NCI-H82 treated with DMSO at 0.1 percent for 48 hours (cell line): ENCODE data around the gene S100P.
"Not testable (repeated sequence)": the region's sequence is repeated elsewhere in the genome, so short reads cannot be mapped to it uniquely, and the experiment has no call there.

Experiments used
- DNase-seq: peaks from one replicate; lab custom pipeline; 2025; ENCODE audit not compliant: unreplicated experiment; lab: John Stamatoyannopoulos, UW

S100P gene

GRCh38 chr4:6693231-6694176 is at the start of gene S100P:
S100P (plus strand) TSS chr4:6693878; CDS start chr4:6693933, 55 bp downstream.
- DNase-seq = no peak

DNA sequence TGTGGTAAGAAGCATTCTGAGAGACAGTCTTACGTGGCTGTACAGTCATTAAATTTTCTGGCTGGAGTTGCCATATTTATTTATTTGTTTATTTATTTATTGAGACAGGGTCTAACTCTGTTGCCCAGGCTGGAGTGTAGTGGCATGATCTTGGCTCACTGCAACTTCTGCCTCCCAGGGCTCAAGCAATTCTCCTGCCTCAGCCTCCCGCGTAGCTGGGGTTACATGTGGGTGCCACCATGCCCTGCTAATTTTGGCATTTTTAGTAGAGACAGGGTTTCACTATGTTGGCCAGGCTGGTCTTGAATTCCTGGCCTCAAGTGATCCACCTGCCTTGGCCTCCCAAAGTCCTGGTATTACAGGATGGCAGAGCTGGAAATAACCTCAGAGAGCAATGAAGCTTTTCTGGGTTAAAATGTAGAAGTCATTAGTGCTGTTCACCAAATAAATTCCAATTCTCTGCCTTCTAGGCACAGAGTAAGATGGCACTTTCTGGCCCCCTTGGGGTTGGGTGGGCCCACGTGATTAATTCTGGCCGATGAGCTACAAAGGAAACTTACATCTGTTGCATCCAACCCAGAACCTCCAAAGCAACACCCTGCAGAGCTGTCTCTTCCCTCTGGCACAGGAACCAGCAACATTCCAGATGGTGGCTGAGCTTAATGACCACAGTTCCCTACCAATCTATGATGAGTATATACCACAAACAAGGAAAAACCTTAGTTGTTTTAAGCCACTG is 48.7 kb upstream of the S100P start:
- no peak for DNase-seq

DNA sequence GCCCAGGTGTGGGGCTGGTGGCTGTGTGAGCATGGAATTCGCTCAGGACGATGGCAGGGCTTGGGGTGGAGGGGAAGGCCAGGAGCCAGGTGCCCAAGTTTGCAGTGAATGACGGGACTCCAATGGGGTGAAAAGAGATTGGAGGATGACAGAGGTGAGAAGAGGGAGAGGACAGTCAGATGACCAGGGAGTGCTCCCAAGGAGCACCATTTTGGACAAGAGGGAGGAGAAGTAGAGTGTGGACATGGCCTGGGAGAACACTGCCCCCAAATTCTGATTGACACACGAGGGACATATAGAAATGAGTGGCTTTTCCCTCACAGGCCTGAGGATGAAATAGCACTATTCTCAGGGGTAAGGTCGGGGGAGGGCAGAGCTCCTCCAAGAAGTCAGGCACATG is 46.5 kb upstream of the S100P start:
- no peak for DNase-seq

DNA sequence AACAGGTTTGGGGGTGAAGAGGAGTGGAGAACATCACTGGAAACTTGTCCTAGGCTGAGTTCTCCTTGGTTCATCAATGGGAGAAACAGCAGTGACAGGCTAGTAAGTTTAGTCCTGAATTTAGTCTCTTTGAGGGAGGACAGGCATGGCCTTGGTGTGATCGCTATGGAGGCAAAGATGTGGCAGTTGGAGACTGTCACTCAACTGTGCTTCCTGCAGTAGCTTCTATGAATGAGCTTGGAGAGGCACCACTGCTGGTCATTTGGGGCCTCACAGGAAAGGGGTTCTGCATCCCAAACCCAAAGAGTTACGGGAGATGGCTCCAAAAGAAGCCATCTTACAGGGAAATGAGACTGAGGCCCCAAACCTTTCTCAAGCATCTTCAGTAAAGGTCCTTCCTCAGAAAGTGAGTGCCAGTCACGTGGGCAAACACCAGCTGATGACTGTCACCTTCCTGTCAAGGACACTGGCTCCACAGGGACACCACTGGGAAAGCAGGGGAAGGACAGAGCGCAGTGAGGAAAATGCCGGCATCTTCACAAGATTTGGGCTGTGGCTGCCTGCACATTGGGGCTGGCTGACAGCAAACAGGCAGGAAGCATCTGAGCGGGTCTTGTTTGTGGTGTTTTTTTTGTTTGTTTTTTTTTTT is 46.0 kb upstream of the S100P start:
- no peak for DNase-seq

DNA sequence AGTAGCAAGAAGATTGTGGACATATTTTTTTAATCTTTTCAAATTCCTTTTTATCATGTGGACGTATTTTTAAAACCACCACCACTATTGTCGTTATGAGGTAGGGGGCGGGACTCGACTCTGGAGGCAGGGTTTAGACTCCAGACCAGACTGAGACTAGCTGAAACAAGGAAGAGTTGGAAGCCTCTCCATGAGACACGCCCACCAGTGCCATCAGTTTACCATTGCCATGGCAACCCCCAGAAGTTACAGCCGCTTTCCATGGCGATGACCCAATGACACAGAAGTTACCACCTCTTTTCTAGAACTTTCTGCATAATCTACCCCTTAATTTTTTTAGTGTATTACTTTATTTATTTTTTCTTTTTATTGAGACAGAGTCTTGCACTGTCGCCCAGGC is 44.5 kb upstream of the S100P start:
- DNase-seq = no peak

- not testable (repeated sequence) for DNase-seq
Observed at GRCh38 chr4:6654211-6654610, 39.5 kb upstream of the S100P start.

DNA sequence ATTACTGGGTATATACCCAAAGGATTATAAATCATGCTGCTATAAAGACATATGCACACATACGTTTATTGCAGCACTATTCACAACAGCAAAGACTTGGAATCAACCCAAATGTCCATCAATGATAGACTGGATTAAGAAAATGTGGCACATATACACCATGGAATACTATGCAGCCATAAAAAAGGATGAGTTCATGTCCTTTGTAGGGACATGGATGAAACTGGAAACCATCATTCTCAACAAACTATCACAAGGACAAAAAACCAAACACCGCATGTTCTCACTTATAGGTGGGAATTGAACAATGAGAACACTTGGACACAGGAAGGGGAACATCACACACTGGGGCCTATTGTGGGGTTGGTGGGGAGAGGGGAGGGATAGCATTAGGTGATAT is 38.4 kb upstream of the S100P start:
- DNase-seq = not testable (repeated sequence)

DNA sequence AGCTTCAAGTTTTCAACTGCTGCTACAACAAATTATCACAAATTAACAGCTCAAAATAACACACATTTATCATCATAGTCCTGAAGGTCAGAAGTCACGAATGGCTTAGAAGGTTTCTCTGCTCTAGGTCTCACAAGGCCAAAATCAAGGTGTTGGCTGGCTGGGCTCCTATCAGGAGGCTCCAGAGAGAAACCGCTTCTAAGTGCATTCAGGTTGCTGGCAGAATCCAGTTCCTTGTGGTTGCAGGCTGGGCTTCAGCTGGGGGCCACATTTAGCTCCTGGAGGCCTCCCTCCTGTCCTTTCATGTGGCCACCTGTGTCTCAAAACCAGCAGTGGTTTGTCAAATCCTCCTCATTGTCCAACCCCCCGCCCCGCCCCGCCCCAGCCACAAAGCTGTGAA is 37.8 kb upstream of the S100P start:
- no peak for DNase-seq

DNA sequence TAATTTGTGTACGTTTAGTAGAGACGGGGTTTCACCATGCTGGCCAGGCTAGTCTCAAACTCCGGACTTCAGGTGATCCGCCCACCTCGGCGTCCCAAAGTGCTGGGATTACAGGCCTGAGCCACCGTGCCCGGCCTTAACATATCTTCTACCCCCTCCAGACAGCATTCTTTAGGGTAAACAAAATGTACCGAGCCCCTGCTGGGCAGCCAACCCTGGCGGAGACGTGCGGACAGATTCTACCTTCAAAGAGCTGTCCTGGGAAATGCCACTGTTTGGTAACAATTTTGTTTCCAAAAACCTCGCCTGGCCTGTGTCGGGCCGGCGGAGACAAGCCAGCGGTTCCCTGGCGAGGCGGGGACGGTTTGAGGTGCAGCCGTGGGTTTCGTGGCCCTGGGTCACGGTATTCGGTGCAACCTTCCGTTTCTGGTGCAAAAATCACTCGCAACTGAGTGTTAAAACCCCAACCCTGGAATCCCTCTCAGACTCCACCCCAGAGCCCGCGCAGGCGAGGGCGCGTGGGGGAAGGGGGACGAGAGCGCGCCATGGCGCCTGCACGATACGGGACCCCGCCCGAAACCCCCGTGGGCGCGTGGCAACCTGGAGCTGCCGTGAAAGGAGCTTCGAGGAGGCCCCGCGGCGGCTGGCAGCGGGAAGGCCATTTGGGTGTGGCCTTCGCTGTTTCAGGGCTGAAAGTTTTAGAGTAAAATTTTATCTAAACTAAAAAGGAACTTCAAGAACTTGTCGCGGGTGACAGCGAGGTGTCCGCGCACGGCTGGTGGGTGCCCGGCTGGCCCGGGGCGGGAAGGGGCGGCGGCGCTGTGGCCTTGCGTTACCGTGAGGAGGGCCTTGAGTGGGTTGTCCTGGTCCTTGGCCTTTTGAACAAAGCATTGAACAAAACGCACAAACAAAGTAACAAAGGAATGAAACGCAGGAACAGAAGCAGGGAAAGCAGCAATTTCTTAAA is 36.2 kb upstream of the S100P start:
- no peak for DNase-seq

DNA sequence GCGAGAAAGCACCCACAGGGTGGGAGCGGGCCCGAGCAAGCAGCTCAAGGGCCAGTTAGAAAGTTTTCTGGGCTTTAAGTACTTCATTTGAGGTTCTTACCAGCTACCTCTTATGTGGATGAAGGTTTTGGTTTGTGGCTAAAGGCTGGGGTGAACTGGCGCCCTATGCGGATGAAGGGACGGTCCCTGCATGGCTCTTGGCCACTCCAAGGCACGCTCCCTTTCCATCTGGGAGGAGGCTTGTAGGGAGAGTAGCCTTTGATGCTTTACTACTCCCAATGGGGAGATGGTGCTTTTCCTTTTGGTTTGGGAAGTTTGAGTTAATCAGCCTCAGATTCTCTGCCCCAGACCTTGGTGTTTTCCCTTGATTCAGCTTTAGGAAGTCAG is 35.5 kb upstream of the S100P start:
- no peak for DNase-seq

GRCh38 chr4:6658597-6659075 is 35.0 kb upstream of the S100P start:
- DNase-seq = no peak

DNA sequence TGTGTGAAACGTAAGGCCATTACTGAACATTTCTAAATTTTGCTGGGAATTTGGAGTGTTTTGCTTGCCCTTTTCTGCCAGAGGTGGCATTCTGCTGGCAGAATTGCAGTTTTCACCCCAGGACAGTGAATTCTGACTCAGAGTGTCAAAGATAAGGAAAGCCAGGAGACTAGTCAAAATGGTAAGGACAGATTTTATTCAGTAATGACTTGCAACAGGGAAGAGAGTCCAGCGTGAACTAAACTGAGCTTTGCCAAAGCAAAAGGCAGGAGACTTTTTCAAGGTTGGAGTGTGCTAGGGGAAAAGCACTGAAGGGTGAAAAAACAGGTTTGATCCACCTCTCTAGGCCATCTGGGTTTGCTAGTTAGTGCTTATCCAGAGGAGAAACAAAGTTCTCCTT is 33.8 kb upstream of the S100P start:
- DNase-seq = no peak

GRCh38 chr4:6660430-6660829 is 33.2 kb upstream of the S100P start:
- no peak for DNase-seq

GRCh38 chr4:6662591-6662990 is 31.1 kb upstream of the S100P start:
- no peak for DNase-seq

GRCh38 chr4:6663596-6664393 is 29.9 kb upstream of the S100P start:
- DNase-seq = no peak

GRCh38 chr4:6665320-6665654 is 28.4 kb upstream of the S100P start:
- no peak for DNase-seq

GRCh38 chr4:6668391-6668790 is 25.3 kb upstream of the S100P start:
- no peak for DNase-seq

- no peak for DNase-seq
Observed at GRCh38 chr4:6671648-6672047, 22.0 kb upstream of the S100P start.

- DNase-seq = no peak
Observed at GRCh38 chr4:6672131-6672530, 21.5 kb upstream of the S100P start.
